LNCaP clone FGC (cell line): ENCODE results near the gene C3.

ENCODE experiments used
- DNase-seq: peaks from one replicate; pipeline ENCODE4 v3.0.0-alpha.2; 2011; ENCODE audit warnings: low read depth
- H3K4me3 ChIP-seq: 2 replicates; pipeline ENCODE4 v1.5.1; 2011; ENCODE audit warnings: mild to moderate bottlenecking, low read depth, low read length, control low read depth
- TF ChIP-seq, protein P1 (sequence below): IDR thresholded peaks from 2 replicates; pipeline ENCODE4 v1.5.1; 2012; ENCODE audit warnings: mild to moderate bottlenecking; ENCODE audit not compliant: control insufficient read depth, insufficient read depth; ENCODE audit errors: extremely low read depth

The C3 gene

DNA sequence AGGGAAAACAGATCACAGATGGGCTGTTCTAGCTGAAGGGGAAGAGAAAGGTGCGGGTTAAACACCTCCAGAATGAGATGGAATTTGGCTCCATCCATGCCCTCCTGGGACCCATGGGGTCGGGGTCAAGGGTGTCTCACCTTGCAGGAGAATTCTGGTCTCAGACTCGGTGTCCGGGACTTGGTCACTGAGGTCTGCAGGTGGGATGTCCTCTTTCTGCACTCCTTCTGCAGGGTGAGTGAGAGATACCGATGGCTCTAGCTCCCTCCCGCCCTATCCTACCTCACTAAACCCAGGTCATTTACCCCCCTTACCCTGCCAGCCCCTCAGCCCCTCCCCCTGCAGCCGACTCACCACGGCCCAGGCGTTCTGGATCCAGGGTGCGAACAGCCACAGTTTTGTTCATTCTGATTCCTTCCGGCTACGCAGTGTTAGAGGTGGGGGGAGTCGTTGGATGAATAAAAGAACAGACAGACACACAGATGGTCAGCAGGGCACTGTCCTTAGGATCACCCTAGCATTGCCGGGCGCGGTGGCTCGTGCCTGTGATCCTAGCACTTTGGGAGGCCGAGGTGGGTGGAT lies 24.1 kb downstream of the C3 start:
- TF ChIP-seq, protein P1, sequence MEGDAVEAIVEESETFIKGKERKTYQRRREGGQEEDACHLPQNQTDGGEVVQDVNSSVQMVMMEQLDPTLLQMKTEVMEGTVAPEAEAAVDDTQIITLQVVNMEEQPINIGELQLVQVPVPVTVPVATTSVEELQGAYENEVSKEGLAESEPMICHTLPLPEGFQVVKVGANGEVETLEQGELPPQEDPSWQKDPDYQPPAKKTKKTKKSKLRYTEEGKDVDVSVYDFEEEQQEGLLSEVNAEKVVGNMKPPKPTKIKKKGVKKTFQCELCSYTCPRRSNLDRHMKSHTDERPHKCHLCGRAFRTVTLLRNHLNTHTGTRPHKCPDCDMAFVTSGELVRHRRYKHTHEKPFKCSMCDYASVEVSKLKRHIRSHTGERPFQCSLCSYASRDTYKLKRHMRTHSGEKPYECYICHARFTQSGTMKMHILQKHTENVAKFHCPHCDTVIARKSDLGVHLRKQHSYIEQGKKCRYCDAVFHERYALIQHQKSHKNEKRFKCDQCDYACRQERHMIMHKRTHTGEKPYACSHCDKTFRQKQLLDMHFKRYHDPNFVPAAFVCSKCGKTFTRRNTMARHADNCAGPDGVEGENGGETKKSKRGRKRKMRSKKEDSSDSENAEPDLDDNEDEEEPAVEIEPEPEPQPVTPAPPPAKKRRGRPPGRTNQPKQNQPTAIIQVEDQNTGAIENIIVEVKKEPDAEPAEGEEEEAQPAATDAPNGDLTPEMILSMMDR, result no peak
- H3K4me3 ChIP-seq, result no peak overlapping the region

DNA sequence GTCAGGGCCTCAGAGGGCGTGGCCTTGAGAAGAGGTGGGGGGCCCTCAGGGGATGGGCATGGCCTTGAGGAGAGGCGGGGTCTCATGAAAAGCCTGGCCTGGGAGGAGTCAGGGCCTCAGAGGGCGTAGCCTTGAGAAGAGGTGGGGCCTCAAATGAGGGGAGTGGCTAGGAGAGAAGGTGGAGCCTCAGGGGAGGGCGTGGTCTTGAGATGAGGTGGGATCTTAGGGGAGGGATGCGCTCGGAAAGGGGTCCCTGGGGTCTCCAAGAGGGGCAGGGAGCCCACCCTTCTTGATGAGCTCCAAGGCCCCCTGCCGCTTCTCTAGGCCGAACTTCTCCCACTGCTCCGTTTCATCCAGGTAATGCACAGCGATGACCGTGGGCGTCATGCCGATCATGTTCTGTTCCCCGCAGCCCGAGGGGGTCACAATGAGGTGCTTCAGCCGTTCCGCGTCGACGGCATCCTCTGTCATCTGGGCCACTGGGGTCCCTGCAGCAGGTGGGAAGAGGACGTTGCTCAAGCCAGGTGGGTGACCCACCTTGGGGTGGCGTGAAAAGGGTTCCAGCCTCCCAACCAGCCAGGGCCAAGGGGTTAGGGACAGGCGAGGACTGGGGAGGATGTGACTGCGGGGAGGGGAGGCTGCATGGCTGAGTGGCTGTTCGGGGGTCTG lies 26.2 kb downstream of the C3 start:
- H3K4me3 ChIP-seq, result no peak overlapping the region
- DNase-seq, result no peak
- TF ChIP-seq, protein P1, result no peak

More for the DNA sequence above, 24.1 kb downstream of the C3 start:
- DNase-seq, result no peak

DNA sequence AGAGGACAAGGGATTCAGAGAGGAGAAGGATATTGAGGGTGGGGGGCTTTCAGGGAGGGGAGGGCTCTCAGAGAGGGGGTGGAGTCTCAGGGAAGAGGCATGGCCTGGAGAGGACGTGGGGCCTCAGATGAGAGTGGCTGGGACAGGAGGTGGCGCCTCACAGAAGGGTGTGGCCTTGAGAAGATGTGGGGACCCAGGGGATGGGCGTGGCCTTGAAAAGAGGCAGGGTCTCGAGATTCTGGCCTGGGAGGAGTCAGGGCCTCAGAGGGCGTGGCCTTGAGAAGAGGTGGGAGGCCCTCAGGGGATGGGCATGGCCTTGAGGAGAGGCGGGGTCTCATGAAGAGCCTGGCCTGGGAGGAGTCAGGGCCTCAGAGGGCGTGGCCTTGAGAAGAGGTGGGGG lies 26.8 kb downstream of the C3 start:
- DNase-seq, result no peak
- H3K4me3 ChIP-seq, result no peak overlapping the region
- TF ChIP-seq, protein P1, result no peak

DNA sequence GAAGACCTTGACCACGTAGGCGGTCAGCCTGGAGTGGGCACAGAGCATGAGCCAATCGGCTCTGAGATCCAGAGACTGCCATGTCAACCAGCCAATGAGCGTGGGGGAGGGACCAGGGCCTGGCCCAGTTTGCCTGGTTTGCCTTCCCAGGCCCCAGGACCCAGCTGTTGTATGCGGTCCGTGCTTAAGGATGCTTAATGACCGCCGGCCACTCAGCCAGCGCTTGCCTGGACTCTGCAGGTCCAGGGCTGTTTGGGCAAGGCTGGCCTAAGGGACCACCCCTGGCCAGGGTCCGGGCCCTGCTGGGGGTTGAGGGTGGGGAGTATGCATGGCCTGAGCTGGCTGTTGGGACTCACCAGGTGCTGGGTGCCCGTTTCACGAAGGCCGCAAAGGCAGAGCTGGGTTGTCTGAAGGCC lies 27.4 kb downstream of the C3 start:
- H3K4me3 ChIP-seq, result no peak overlapping the region
- TF ChIP-seq, protein P1, result no peak
- no peak for DNase-seq

DNA sequence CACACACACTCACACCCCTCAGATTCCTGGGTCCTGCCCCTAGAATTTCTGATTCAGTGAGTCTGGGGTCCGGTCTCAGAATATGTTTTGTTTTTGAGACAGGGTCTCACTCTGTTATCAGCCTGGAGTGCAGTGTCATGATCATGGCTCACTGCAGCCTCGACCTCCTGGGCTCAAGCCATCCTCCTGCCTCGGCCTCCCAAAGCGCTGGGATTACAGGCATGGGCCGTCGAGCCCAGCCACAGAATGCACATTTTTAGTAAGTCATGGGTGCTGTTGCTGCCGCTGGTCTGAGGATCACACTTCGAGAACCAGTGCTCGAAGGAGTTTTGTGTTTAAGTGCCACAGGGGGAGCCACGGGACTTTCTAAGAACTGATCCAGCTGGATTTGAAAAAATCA lies 28.4 kb downstream of the C3 start:
- TF ChIP-seq, protein P1, result no peak
- no peak for DNase-seq
- no peak overlapping the region for H3K4me3 ChIP-seq

DNA sequence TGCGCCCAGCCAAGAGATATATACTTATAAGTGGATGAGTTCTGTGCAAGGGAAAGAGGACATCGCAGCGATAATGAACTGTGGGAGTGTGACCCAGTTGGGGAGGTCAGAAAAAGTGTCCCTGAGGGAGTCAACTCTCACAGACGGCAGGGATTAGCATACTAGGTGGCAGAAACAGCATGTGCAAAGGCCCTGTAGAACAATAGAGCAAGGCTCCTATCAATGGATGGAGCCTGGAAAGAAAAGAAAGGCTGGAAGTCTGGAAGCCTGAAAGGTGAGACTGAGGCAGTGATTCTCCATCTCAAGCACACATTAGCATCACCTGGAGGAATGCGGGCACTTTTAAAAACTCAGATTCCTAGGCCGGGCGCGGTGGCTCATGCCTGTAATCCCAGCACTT lies 29.1 kb downstream of the C3 start:
- TF ChIP-seq, protein P1, result no peak
- no peak for DNase-seq
- H3K4me3 ChIP-seq, result no peak overlapping the region
